ENCODE data around the gene PTCD1.

PTCD1 gene

GRCh38 chr7:99438573-99439480, at the start of gene PTCD1, which contains the start of gene CPSF4:
Gene PTCD1, minus strand, starts transcription at chr7:99438798. Its CDS starts 3,556 bp downstream, at chr7:99435242.
Gene CPSF4, plus strand, starts transcription at chr7:99438943. Its CDS starts 140 bp downstream, at chr7:99439083.
- peak; percentile 90 for DNase-seq (ENCODE audit: low read depth in 2 of 2)

- DNase-seq (ENCODE audit: low read depth in 2 of 2): no peak
Measured at GRCh38 chr7:99485094-99485493, 46.5 kb upstream of the PTCD1 start.

GRCh38 chr7:99478464-99479440, 40.2 kb upstream of the PTCD1 start:
- DNase-seq (ENCODE audit: low read depth in 2 of 2): no peak

GRCh38 chr7:99476107-99476506, 37.5 kb upstream of the PTCD1 start:
- DNase-seq (ENCODE audit: low read depth in 2 of 2): no peak

- no peak for DNase-seq (ENCODE audit: low read depth in 2 of 2)
Measured at GRCh38 chr7:99473315-99473596, 34.7 kb upstream of the PTCD1 start.

GRCh38 chr7:99472561-99473314, 34.1 kb upstream of the PTCD1 start, which contains the start of gene ZNF789:
Gene ZNF789, plus strand, starts transcription at chr7:99472890. Its CDS starts 3,567 bp downstream, at chr7:99476457.
- peak; percentile 96 to 98 for DNase-seq (ENCODE audit: low read depth in 2 of 2)

- no peak for DNase-seq (ENCODE audit: low read depth in 2 of 2)
Measured at GRCh38 chr7:99469381-99470065, 30.9 kb upstream of the PTCD1 start.

- no peak for DNase-seq (ENCODE audit: low read depth in 2 of 2)
Measured at GRCh38 chr7:99468336-99468918, 29.8 kb upstream of the PTCD1 start.

GRCh38 chr7:99465421-99465768, 26.8 kb upstream of the PTCD1 start:
- DNase-seq (ENCODE audit: low read depth in 2 of 2): no peak

- no peak for DNase-seq (ENCODE audit: low read depth in 2 of 2)
Measured at GRCh38 chr7:99461221-99461620, 22.6 kb upstream of the PTCD1 start.

- no peak for DNase-seq (ENCODE audit: low read depth in 2 of 2)
Measured at GRCh38 chr7:99460651-99461050, 22.1 kb upstream of the PTCD1 start.

GRCh38 chr7:99459087-99459486, 20.5 kb upstream of the PTCD1 start:
- DNase-seq (ENCODE audit: low read depth in 2 of 2): no peak

GRCh38 chr7:99457650-99458493, 19.3 kb upstream of the PTCD1 start:
- no peak for DNase-seq (ENCODE audit: low read depth in 2 of 2)

- no peak for DNase-seq (ENCODE audit: low read depth in 2 of 2)
Measured at GRCh38 chr7:99457050-99457649, 18.6 kb upstream of the PTCD1 start.

GRCh38 chr7:99456288-99456687, 17.7 kb upstream of the PTCD1 start:
- DNase-seq (ENCODE audit: low read depth in 2 of 2): no peak

GRCh38 chr7:99455874-99456273, 17.3 kb upstream of the PTCD1 start:
- DNase-seq (ENCODE audit: low read depth in 2 of 2): no peak

- DNase-seq (ENCODE audit: low read depth in 2 of 2): no peak
Measured at GRCh38 chr7:99453105-99453504, 14.5 kb upstream of the PTCD1 start.

- no peak for DNase-seq (ENCODE audit: low read depth in 2 of 2)
Measured at GRCh38 chr7:99452541-99452940, 13.9 kb upstream of the PTCD1 start.

GRCh38 chr7:99451936-99452335, 13.3 kb upstream of the PTCD1 start:
- DNase-seq (ENCODE audit: low read depth in 2 of 2): no peak

Measured in stimulated activated CD4-positive, alpha-beta T cell treated with anti-CD3 and anti-CD28 coated beads, Interleukin-12 subunit alpha, Interleukin-12 subunit beta, amount 100 ng/mL, for 24 hours (primary cell).